ENCODE data around the gene LEAP2. TPM values are rescaled to one million over a fixed set of nuclear protein-coding genes. Genes with fewer than 3 reads are reported as not detected.
"Not testable (repeated sequence)": the region's sequence is repeated elsewhere in the genome, so short reads cannot be mapped to it uniquely, and the experiment has no call there.

LEAP2 gene
- total and polyA plus RNA-seq, 4 donors: 0.88 to 2.1 (median 1.5) TPM

GRCh38 chr5:132854301-132854700 is 19.2 kb upstream of the LEAP2 start:
- Histone ChIP-seq H3K27ac (ENCODE audit: low read depth in 1 of 2, low read length in 2 of 2) (no peak overlapping the region), H3K4me1 (ENCODE audit: control insufficient read depth in 1 of 2, insufficient read depth in 2 of 2, low read length in 2 of 2) (no peaks in the 10 kb centered on the region), H3K36me3 (ENCODE audit: control insufficient read depth in 1 of 2, insufficient read depth in 2 of 2, low read length in 1 of 2) (no peaks in the 10 kb centered on the region), H3K27me3 (ENCODE audit: control insufficient read depth in 1 of 2, insufficient read depth in 2 of 2, low read length in 1 of 2) (no peaks in the 10 kb centered on the region), H3K4me3 (ENCODE audit: low read length in 2 of 2) (no peak overlapping the region), H3K9me3 (ENCODE audit: control insufficient read depth, low read length) (no peaks in the 10 kb centered on the region)
- ATAC-seq (ENCODE audit: low FRiP score): no peak
- 35 to 38% methylated on average over 3 of the region's 3 CpGs for WGBS, 2 donors
- DNase-seq: no peak
- intact Hi-C loops (cut with DNase I): no loop called here

GRCh38 chr5:132854992-132855391 is 18.5 kb upstream of the LEAP2 start:
- intact Hi-C loops (cut with DNase I); DNase-seq; H3K27me3 ChIP-seq (ENCODE audit: control insufficient read depth in 1 of 2, insufficient read depth in 2 of 2, low read length in 1 of 2); H3K27ac ChIP-seq (ENCODE audit: low read depth in 1 of 2, low read length in 2 of 2); H3K36me3 ChIP-seq (ENCODE audit: control insufficient read depth in 1 of 2, insufficient read depth in 2 of 2, low read length in 1 of 2); ATAC-seq (ENCODE audit: low FRiP score); H3K9me3 ChIP-seq (ENCODE audit: control insufficient read depth, low read length); H3K4me3 ChIP-seq (ENCODE audit: low read length in 2 of 2); H3K4me1 ChIP-seq (ENCODE audit: control insufficient read depth in 1 of 2, insufficient read depth in 2 of 2, low read length in 2 of 2): not testable (repeated sequence)
- WGBS, 2 donors: 97 to 99% methylated on average over 5 of the region's 5 CpGs

GRCh38 chr5:132856011-132856410 is 17.5 kb upstream of the LEAP2 start:
- Histone ChIP-seq H3K27me3 (ENCODE audit: control insufficient read depth in 1 of 2, insufficient read depth in 2 of 2, low read length in 1 of 2) (no peaks in the 10 kb centered on the region), H3K4me3 (ENCODE audit: low read length in 2 of 2) (no peak overlapping the region), H3K27ac (ENCODE audit: low read depth in 1 of 2, low read length in 2 of 2) (no peak overlapping the region), H3K36me3 (ENCODE audit: control insufficient read depth in 1 of 2, insufficient read depth in 2 of 2, low read length in 1 of 2) (no peaks in the 10 kb centered on the region), H3K9me3 (ENCODE audit: control insufficient read depth, low read length) (no peaks in the 10 kb centered on the region), H3K4me1 (ENCODE audit: control insufficient read depth in 1 of 2, insufficient read depth in 2 of 2, low read length in 2 of 2) (no peaks in the 10 kb centered on the region)
- ATAC-seq (ENCODE audit: low FRiP score) (no peak), DNase-seq (no peak)
- intact Hi-C loops (cut with DNase I): no loop called here
- 84 to 90% methylated on average over 3 of the region's 3 CpGs for WGBS, 2 donors

GRCh38 chr5:132859889-132860437 is 13.5 kb upstream of the LEAP2 start:
- intact Hi-C loops (cut with DNase I): no loop called here
- no peak for DNase-seq
- H3K4me3 ChIP-seq (ENCODE audit: low read length in 2 of 2): no peak overlapping the region
- no peak overlapping the region for H3K27ac ChIP-seq (ENCODE audit: low read depth in 1 of 2, low read length in 2 of 2)
- ATAC-seq (ENCODE audit: low FRiP score): no peak
- no peaks in the 10 kb centered on the region for H3K36me3 ChIP-seq (ENCODE audit: control insufficient read depth in 1 of 2, insufficient read depth in 2 of 2, low read length in 1 of 2)
- H3K4me1 ChIP-seq (ENCODE audit: control insufficient read depth in 1 of 2, insufficient read depth in 2 of 2, low read length in 2 of 2): no peaks in the 10 kb centered on the region
- no peaks in the 10 kb centered on the region for H3K9me3 ChIP-seq (ENCODE audit: control insufficient read depth, low read length)
- WGBS, 2 donors: 76 to 81% methylated on average over 2 of the region's 2 CpGs
- no peaks in the 10 kb centered on the region for H3K27me3 ChIP-seq (ENCODE audit: control insufficient read depth in 1 of 2, insufficient read depth in 2 of 2, low read length in 1 of 2)

- Histone ChIP-seq H3K4me1 (ENCODE audit: control insufficient read depth in 1 of 2, insufficient read depth in 2 of 2, low read length in 2 of 2) (no peaks in the 10 kb centered on the region), H3K36me3 (ENCODE audit: control insufficient read depth in 1 of 2, insufficient read depth in 2 of 2, low read length in 1 of 2) (no peaks in the 10 kb centered on the region), H3K4me3 (ENCODE audit: low read length in 2 of 2) (no peak overlapping the region), H3K9me3 (ENCODE audit: control insufficient read depth, low read length) (no peaks in the 10 kb centered on the region), H3K27ac (ENCODE audit: low read depth in 1 of 2, low read length in 2 of 2) (no peak overlapping the region), H3K27me3 (ENCODE audit: control insufficient read depth in 1 of 2, insufficient read depth in 2 of 2, low read length in 1 of 2) (no peaks in the 10 kb centered on the region)
- DNase-seq (no peak), ATAC-seq (ENCODE audit: low FRiP score) (no peak)
- intact Hi-C loops (cut with DNase I): no loop called here
- 69 to 70% methylated on average over 5 of the region's 5 CpGs for WGBS, 2 donors
Measured at GRCh38 chr5:132860742-132861141, 12.7 kb upstream of the LEAP2 start.

- H3K4me1 ChIP-seq (ENCODE audit: control insufficient read depth in 1 of 2, insufficient read depth in 2 of 2, low read length in 2 of 2): no peaks in the 10 kb centered on the region
- DNase-seq (no peak), ATAC-seq (ENCODE audit: low FRiP score) (peak; percentile 65)
- intact Hi-C loops (cut with DNase I): no loop called here
- H3K4me3 ChIP-seq (ENCODE audit: low read length in 2 of 2): peak overlapping the region; percentile 10 to 40
- WGBS, 2 donors: 26 to 32% methylated on average over 29 to 30 of the region's 30 CpGs
- H3K27me3 ChIP-seq (ENCODE audit: control insufficient read depth in 1 of 2, insufficient read depth in 2 of 2, low read length in 1 of 2): no peaks in the 10 kb centered on the region
- H3K27ac ChIP-seq (ENCODE audit: low read depth in 1 of 2, low read length in 2 of 2): peak overlapping the region in 1 of 2 donors; percentile 49
- no peaks in the 10 kb centered on the region for H3K36me3 ChIP-seq (ENCODE audit: control insufficient read depth in 1 of 2, insufficient read depth in 2 of 2, low read length in 1 of 2)
- H3K9me3 ChIP-seq (ENCODE audit: control insufficient read depth, low read length): no peaks in the 10 kb centered on the region
Measured at GRCh38 chr5:132865668-132866341, 7.7 kb upstream of the LEAP2 start.

- Histone ChIP-seq H3K27me3 (ENCODE audit: control insufficient read depth in 1 of 2, insufficient read depth in 2 of 2, low read length in 1 of 2) (no peaks in the 10 kb centered on the region), H3K27ac (ENCODE audit: low read depth in 1 of 2, low read length in 2 of 2) (peak within 1 kb of the TSS in 1 of 2 donors; percentile 77), H3K9me3 (ENCODE audit: control insufficient read depth, low read length) (no peaks in the 10 kb centered on the region), H3K4me1 (ENCODE audit: control insufficient read depth in 1 of 2, insufficient read depth in 2 of 2, low read length in 2 of 2) (no peaks in the 10 kb centered on the region), H3K4me3 (ENCODE audit: low read length in 2 of 2) (peak within 1 kb of the TSS; percentile 31 to 40), H3K36me3 (ENCODE audit: control insufficient read depth in 1 of 2, insufficient read depth in 2 of 2, low read length in 1 of 2) (no peaks in the 10 kb centered on the region)
- ATAC-seq (ENCODE audit: low FRiP score) (peak; percentile 100), DNase-seq (peak; percentile 96 to 97)
- 0% methylated on average over 54 to 55 of the region's 55 CpGs for WGBS, 2 donors
- intact Hi-C loops (cut with DNase I): no loop called here
Measured at GRCh38 chr5:132866342-132867045, 7.0 kb upstream of the LEAP2 start, which contains the start of the genes GDF9 and UQCRQ. Gene GDF9 (minus strand): TSS chr5:132866469. CDS start chr5:132864533, 1,936 bp downstream. Gene UQCRQ (plus strand): TSS chr5:132866642. CDS start chr5:132866882, 240 bp downstream.

- H3K4me1 ChIP-seq (ENCODE audit: control insufficient read depth in 1 of 2, insufficient read depth in 2 of 2, low read length in 2 of 2): no peaks in the 10 kb centered on the region
- no peaks in the 10 kb centered on the region for H3K27me3 ChIP-seq (ENCODE audit: control insufficient read depth in 1 of 2, insufficient read depth in 2 of 2, low read length in 1 of 2)
- DNase-seq (no peak), ATAC-seq (ENCODE audit: low FRiP score) (no peak)
- no peaks in the 10 kb centered on the region for H3K9me3 ChIP-seq (ENCODE audit: control insufficient read depth, low read length)
- intact Hi-C loops (cut with DNase I): no loop called here
- peak overlapping the region in 1 of 2 donors; percentile 77 for H3K27ac ChIP-seq (ENCODE audit: low read depth in 1 of 2, low read length in 2 of 2)
- H3K36me3 ChIP-seq (ENCODE audit: control insufficient read depth in 1 of 2, insufficient read depth in 2 of 2, low read length in 1 of 2): no peaks in the 10 kb centered on the region
- H3K4me3 ChIP-seq (ENCODE audit: low read length in 2 of 2): peak overlapping the region; percentile 31 to 40
- 0 to 1% methylated on average over 13 of the region's 13 CpGs for WGBS, 2 donors
Measured at GRCh38 chr5:132867046-132867451, 6.4 kb upstream of the LEAP2 start.

Measured in aorta (tissue), 5 donors.